ENCODE results near the gene USP7.
"Not testable (repeated sequence)": the region's sequence is repeated elsewhere in the genome, so short reads cannot be mapped to it uniquely, and the experiment has no call there.

Gene USP7

DNA sequence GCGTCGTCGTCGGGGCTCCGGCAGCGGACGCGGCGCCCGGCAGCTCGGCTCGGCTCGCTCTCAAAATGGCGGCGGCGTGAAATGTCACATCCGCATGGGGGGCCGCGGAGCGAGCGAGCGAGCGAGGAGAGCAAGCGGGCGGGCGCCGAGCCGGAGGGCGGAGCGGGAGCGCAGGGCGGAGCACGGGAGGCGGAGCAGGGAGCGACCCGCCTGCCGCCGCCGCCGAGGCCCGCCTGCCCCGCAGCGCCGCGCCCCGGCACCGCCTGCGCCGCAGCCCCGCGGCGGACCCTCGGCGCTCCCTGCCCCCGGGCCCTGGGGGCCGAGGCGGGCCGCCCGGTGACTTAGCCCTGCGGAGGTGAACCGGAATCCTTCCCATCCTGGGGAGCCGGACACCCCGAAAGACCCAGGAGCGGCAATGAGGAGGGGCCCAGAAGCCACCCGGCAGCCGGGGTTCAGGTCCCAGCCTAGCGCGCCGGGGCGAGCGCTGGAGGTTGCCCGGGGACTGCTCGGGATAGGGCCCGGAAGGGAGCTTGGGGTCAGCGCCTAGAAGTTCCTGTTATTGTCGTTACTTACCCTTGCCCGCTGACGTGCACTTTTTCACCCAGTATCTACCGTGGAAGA lies at the start of gene USP7:
Gene USP7 (minus strand): TSS at position 86 of the 621 bp plus-strand sequence. CDS start 621 bp downstream, outside the sequence.
- peak; percentile 93 for DNase-seq (ENCODE audit: low spot score)

DNA sequence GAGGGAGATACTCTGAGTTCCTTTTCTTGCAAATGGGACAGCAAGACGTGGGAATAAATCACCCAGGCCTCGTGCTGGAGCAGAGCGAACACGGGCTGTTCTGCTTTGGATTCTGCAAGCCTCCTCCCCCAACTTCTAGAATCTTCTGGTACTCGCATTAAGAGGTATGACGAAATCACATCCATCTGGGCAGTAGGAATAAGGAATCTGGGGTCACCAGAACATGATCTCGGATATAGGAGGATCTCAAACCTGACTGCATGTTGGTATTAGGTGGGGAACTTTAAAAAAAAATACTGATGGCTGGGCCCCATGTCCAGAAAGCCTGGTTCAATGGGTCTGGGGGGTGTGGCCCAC lies 49.8 kb upstream of the USP7 start:
- no peak for DNase-seq (ENCODE audit: low spot score)

DNA sequence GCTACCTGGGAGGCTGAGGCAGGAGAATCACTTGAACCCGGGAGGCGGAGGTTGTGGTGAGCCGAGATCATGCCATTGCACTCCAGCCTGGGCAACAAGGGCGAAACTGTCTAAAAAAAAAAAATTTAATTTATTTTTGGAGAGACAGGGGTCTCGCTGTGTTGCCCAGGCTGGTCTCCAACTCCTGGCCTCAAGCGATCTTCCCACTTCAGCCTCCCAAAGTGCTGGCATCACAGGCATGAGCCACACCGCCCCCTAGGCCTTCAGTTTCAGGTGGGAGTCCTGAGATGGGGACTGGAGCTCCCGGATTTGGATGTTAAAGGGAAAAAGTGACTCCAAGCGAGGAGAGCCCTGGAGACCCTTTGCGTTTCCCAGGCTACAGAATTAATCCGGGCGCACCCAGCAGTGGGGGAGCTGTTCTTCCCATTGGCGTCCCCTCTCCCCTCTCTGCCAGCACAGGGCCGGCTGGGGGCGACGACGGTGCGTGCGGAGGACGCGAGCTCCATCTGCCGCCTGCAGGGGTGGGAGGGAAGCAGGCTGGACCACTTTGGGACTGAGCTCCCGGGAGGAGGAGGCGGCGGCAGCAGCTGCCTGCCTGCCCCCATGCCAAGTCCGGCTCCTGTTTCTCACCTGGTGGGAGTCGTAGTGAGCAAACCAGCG lies 49.3 kb upstream of the USP7 start:
- no peak for DNase-seq (ENCODE audit: low spot score)

DNA sequence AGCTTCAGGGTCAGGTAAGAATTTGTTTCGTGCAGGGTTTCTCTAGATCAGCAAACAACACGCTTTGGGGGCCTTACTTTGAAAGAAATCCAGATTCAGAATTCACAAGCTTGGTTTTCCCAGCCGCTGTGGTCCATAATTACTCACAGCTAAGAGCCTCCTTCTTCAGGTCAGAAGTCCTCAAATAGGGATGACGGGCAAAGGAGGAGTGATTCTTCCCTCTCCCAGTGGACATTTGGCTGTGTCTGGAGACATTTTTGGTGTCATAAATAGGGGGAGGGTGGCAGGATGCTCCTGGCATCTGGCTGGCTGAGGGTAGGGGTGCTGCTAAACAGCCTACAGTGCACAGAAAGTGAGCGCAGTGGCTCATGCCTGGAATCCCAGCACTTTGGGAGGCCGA lies 48.6 kb upstream of the USP7 start:
- no peak for DNase-seq (ENCODE audit: low spot score)

DNA sequence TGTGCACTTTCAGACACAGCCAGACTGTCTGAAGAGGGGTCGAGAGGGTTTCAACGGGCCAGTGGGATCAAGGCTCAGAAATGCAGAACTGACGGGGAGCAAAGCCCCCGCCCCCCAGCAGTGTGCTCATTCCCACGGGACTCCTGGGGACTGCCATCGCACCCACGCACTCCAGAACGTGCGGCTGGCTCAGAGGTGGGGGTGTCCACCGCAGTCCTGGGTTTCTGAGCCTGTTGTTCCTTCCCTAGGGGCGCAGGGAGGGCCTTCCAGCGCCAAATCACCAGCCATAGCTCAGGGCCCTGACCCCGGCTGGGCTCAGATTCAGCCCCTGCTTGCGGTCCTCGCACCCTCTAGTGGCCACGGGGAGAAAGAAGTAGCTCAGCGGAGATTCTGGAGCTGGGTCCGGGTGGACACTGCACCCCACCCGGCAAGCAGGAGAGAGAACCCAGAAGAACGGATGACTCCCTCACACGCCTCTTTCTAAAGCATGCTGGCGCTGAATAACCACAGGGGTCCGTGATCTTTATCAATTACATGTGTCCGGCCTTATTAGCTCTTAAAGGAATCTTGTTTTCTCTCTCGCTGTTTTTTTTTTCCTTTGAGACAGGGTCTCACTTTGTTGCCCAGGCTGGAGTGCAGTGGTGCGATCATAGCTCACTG lies 45.0 kb upstream of the USP7 start:
- DNase-seq (ENCODE audit: low spot score) = peak; percentile 78

DNA sequence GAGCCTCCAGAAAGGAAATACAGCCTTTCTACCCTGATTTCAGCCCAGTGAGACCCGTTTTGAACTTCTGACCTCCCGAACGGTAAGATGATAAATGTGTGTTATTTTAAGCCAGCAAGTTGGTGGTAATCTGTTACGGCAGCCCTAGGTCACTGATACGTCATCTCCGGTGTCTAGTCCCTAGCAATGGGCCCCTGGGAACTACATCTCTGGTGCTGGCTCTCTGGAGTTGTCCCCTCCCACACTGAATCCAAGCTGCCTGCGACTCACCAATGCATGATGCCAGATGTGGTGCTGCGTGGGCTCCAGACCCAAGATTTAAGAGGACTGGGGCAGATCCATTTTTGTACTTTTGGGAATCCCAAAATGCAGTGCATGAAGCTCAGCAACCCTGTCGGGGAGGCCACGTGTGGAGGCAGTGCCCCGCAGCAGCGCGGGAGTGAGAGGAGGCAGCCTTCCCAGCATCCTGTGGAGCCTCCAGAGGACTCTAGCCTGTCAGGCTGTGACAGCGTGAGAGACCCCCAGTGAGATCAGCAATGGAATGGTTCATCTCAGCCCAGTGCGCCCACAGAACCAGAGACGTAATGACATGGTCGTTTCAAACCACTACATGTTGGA lies 43.6 kb upstream of the USP7 start:
- DNase-seq (ENCODE audit: low spot score) = no peak

DNA sequence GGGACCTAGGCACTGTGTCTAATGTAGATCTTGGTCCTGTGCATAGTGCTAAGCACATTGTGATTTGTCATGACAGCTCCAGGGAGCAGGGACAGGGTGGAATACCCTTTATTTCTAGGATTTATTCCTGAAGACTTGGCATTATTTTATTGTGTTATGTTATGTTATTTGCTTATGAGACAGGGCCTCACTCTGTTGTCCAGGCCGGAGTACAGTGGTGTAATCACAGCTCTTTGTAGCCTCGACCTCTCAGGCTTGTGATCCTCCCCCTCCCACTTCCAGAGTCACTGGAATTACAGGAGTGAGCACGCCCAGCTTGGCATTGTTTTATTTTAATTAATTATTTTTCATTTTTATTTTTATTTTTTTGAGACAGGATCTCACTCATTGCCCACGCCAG lies 40.5 kb upstream of the USP7 start:
- no peak for DNase-seq (ENCODE audit: low spot score)

DNA sequence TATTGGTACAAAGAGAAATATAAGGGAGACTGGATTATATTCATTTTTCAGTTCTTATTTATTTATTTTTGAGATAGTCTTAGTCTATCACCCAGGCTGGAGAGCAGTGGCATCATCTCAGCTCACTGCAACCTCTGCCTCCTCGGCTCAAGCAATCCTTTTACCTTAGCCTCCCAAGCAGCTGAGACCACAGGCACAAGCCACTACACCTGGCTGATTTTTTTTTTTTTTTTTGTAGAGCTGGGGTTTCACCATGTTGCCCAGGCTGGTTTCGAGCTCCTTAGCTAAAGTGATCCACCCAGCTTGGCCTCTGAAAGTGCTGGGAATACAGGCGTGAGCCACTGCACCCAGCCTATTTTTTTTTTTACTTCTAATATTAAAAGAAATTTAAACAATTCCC lies 40.1 kb upstream of the USP7 start:
- no peak for DNase-seq (ENCODE audit: low spot score)

DNA sequence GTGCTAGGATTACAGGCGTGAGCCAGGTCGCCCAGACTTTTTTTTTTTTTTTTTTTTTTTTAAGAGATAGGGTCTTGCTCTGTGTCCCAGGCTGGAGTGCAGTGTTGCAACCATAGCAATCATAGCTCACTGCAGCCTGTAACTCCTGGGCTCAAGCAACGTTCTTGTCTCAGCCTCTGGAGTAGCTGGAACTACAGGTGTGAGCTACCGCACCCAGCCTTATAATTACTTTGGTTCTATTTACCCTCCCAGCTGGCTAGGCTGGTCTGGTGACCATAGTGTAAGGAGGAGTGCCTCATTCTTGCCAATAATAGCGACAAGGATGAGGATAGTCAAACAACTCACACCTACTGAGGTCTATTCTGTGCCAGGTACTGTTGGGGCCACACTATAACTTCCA lies 39.6 kb upstream of the USP7 start:
- DNase-seq (ENCODE audit: low spot score) = no peak

DNA sequence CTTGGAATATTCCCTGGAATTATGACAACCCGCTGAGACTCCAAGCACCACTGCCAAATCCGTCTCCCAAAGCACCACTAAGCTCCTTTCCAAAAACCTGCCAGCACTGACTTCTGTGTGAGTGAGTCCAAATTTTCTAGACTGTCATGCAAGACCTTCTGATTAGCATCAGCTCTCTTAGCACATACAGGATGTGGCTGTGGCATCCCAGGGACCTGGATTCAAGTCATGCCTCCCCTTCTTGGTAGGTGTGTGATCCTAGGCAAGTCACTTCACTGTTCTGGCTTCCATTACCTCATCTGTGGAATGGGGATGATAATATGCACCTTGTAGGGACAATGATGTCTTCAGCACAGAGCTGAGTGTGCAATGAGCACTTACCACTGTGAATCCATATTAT lies 38.3 kb upstream of the USP7 start:
- no peak for DNase-seq (ENCODE audit: low spot score)

DNA sequence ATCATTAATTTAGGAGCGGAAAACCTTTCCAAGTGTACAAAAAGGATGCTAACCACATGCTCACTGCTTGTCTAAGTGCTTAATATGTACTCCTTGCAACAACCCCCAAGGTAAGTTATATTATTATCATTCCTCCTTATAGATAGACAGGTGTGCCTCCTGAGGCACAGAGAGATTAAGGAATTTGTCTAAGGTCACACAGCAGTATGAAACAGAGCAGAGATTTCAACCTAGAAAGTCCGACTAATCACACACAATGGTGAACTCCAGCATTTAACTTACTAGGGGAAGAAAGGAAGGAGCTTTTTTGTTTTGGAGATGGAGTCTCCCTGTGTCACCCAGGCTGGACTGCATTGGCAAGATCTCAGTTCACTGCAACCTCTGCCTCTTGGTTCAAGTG lies 37.0 kb upstream of the USP7 start:
- DNase-seq (ENCODE audit: low spot score) = no peak

DNA sequence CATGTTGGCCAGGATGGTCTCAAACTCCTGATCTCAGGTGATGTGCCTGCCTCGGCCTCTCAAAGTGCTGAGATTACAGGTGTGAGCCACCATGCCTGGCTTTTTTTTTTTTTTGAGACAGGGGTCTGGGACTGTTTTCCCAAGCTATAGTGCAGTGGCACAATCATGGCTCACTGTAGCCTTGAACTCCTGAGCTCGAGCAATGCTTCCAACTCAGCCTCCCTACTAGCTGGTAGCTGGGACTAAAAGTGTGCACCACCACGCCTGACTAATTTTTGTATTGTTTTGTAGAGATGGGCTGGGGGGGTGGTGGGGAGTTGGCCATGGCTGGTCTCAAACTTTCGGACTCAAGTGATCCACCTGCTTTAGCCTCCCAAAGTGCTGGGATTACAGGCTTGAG lies 36.1 kb upstream of the USP7 start:
- DNase-seq (ENCODE audit: low spot score) = no peak

DNA sequence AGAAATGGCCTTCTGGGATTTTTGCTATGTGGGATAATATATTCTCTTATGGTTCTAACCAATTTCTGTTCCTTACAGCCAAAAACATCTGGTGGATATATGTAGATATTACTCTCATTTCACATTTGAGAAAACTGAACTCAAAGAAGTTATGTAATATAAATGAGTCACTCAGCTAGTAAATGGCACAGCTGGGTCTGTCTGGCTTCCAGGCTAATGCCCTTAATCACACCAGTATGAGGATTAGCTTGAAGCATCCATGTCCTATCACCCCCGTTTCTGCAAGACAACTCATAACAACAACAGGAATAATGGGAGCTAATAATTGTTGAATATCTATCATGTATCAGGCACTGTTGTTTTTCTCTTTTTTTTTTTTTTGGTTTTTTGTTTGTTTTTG lies 34.4 kb upstream of the USP7 start:
- no peak for DNase-seq (ENCODE audit: low spot score)

DNA sequence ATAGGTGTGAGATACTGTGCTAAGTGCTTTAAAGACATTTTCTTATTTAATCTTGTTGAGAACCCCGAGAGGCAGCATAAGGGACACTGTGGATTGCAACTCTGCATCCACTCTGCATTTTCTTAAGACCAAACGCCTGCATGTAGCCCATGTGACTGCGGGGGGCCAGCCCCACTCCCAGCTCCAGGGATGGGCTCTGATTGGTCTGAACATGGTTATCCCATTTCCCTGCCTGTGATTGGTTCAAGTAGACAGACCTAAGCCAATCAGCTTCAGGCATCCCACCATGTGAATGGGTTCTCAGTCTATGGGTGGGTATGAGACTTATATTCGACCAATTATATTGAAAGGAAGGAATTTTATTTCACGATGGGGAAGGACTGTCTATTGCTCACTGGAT lies 33.2 kb upstream of the USP7 start:
- no peak for DNase-seq (ENCODE audit: low spot score)

DNA sequence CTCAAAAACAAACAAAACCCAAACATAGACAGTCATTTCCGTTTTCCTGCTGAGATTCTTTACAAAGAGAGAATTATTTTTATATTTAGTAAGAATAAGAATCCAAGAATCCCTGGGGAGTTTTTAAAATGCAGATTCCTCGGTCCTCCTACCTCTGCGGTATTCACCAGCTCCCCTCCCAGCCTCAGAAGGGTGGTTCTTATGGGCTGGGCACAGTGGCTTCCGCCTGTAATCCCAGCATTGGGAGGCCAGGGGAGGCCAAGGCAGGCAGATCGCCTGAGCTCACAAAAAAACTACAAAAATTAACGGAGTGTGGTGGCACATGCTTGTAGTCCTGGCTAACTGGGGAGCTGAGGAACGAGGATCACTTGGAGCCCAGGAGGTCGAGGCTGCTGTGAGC lies 26.7 kb upstream of the USP7 start:
- DNase-seq (ENCODE audit: low spot score) = no peak

DNA sequence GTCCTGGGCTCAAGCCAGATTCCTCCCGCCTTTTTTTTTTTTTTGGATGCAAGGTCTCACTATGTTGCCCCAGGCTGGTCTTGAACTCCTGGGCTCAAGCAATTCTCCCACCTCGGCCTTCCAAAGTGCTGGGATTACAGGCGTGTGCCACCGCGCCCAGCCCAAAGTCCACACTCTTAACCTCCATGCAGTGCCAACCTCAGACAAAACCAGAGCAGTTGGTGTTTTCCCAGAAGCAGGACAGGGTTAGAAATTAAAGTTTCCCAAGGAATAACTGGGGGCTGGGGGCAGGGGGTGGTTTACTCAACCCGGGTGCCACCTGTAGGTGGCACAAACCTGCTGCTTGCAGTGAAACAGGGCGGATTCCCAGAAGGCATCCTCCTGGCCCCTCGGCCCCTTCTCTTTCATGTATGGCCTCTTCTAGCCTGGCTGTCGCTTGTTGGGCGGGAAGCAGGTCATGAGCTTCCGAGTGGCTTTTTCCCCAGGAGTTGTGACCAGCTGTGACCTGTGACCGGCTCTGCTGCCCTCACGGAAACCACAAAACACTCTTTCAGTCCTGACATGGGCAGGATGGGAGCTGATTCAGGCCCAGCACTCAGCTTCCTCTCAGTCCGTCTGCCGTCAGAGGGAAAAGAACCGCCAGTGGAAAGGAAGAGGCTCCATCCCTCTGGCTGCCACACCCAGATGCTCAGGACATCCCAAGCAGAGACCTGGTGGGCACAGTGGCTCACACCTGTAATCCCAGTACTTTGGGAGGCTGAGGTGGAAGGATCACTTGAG lies 25.6 kb upstream of the USP7 start:
- DNase-seq (ENCODE audit: low spot score) = no peak

DNA sequence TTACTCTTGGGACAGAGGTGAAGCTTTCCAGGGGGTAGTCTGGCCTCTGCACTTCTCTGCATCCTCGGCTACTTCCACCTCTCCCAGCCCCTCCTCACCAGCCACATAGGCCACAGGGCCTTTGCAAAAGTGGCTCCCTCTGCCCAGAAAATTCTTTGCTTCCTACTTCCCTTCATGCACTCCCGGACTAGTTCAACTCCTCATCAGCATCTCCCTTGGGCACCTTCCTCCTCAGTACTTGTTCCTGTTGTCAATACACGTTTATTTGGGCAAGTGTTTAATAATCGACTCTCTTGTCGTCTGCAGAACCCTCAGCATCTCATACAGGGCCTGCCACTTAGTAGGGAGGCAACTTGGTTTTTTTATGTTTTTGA lies 23.1 kb upstream of the USP7 start:
- no peak for DNase-seq (ENCODE audit: low spot score)

DNA sequence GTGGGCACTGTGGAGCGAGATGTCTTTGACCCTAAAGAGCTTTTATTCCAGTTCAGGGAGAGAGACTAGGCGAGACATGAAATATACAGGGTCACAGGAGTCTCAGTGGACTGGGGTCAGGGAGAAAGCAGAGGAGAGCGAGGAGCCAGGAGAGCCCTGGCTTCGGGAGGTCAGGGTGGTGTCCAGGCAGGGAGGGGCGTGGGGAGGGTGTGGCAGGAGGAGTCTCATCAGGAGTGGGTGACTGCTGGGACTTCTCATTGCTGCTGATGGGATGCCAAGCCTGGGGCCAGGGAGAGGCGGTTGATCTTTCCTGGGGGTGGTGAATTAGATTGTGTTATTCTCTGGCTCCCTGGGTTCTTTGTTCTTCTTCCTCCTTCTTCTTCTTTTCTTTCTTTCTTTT lies 22.4 kb upstream of the USP7 start:
- DNase-seq (ENCODE audit: low spot score) = no peak

DNA sequence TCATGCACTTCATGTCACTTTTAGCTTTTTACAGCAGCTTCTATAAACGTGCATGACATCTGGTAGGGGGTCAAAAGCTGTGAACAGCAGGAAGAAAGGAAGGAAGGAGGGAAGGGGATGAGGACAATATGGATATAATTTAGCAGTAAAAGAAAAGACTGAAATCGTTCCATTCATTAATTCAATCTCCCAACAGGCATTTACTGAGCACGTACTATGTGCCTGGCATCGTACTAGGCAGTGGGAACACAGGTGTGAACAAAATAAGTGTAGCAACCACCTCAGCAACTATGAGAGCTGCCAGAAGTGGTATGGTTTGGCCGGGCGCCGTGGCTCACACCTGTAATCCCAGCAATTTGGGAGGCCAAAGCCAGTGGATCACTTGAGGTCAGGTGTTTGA lies 19.1 kb upstream of the USP7 start:
- DNase-seq (ENCODE audit: low spot score) = no peak

DNA sequence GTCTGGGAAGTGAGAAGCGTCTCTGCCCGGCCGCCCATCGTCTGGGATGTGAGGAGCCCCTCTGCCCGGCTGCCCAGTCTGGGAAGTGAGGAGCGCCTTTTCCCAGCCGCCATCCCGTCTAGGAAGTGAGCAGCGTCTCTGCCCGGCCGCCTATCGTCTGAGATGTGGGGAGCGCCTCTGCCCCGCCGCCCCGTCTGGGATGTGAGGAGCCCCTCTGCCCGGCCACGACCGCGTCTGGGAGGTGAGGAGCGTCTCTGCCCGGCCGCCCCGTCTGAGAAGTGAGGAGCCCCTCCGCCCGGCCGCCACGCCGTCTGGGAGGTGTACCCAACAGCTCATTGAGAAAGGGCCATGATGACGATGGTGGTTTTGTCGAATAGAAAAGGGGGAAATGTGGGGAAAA lies 18.2 kb upstream of the USP7 start:
- DNase-seq (ENCODE audit: low spot score) = not testable (repeated sequence)

DNA sequence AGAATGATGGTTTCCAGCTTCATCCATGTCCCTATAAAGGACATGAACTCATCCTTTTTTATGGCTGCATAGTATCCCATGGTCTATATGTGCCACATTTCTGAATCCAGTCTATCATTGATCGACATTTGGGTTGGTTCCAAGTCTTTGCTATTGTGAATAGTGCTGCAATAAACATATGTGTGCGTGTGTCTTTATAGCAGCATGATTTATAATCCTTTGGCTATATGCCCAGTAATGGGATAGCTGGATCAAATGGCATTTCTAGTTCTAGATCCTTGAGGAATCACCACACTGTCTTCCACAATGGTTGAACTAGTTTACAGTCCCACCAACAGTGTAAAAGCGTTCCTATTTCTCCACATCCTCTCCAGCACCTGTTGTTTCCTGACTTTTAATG lies 12.5 kb upstream of the USP7 start:
- DNase-seq (ENCODE audit: low spot score) = not testable (repeated sequence)

DNA sequence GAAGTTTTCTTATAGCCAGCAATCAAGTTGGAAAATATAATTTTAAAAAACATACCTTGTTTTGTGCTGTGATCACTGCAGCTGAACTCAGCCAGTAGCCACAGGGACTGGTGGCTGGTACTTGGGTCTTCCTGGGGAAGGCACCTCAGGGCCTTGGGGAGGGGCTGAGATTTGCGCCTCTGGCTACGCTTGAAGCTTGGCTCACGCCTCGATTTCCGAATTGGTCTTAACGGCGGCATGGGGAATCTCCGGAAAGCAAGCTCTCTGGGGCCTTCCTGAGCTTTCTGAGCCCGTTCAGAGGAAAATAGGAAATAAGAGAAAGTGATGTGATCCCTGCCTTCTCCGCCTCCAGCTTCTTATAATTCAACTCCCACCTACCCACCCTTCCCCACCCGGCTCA lies 11.3 kb upstream of the USP7 start:
- DNase-seq (ENCODE audit: low spot score) = no peak

Measured in hematopoietic multipotent progenitor cell treated with erythropoietin and hydrocortisone succinate and interleukin-3 and kit ligand, for 15 days (in vitro differentiated cells).